GM12878 (cell line): ENCODE results near the gene RARB. TPM values are rescaled to one million over a fixed set of nuclear protein-coding genes. Genes with fewer than 3 reads are reported as not detected.

Source experiments
- ATAC-seq: fragments of 200-7000 bp; cut with Tn5 transposase; 3 replicates; pipeline ENCODE4 v1.9.1; 2020; ENCODE audit warnings: mild to moderate bottlenecking, moderate library complexity
- BruUV-seq: library from RNA; stranded (reverse); fragments of 400-500 nt; replicated peaks from 2 replicates; lab custom pipeline; 2021; lab: Mats Ljungman, UMichigan
- CTCF ChIA-PET: fragments of 300-600 bp; sonication (Branson Sonifier 250); formaldehyde crosslinking; extraction: SDS; loops from one replicate; lab custom pipeline; 2021; ENCODE audit warnings: inconsistent platforms; lab: Yijun Ruan, JAX
- POLR2A ChIA-PET: fragments of 350-600 bp; formaldehyde crosslinking; extraction: SDS; loops from one replicate; lab custom pipeline; 2021; ENCODE audit warnings: inconsistent platforms; lab: Charles Lee
- RAD21 ChIA-PET: fragments of 300-600 bp; sonication (Branson Sonifier 250); formaldehyde crosslinking; loops from one replicate; lab custom pipeline; 2023; ENCODE audit warnings: antibody characterized with exemption; ENCODE audit not compliant: unreplicated experiment; lab: Charles Lee
- SMC1A ChIA-PET: fragments of 300-600 bp; sonication (Branson Sonifier 250); formaldehyde crosslinking; loops from one replicate; lab custom pipeline; 2023; ENCODE audit not compliant: unreplicated experiment, uncharacterized antibody; lab: Charles Lee
- DNase-seq: peaks from one replicate; pipeline ENCODE4 v3.0.0-alpha.2; 2011; ENCODE audit warnings: low read depth, low spot score
- FAIRE-seq: peaks from 3 replicates; lab custom pipeline; 2011; peaks lifted over from hg19 to GRCh38; lab: Jason Lieb, UNC
- H2AFZ ChIP-seq: 2 replicates; pipeline ENCODE4 v1.6.0; 2011; ENCODE audit warnings: low read depth, low read length, control low read depth; ENCODE audit not compliant: control insufficient read depth
- H3K27ac ChIP-seq: 2 replicates; pipeline ENCODE4 v1.5.1; 2011; ENCODE audit warnings: control low read depth; ENCODE audit not compliant: control insufficient read depth, insufficient read depth
- H3K27me3 ChIP-seq, 2 experiments: replicated peaks in 1 of 2; 2 replicates each; pipeline versions ENCODE4 v1.6.0 to v1.6.1; 2011; ENCODE audit warnings: low read length in 1 of 2; ENCODE audit not compliant: control insufficient read depth in 2 of 2, insufficient read depth in 2 of 2
- H3K36me3 ChIP-seq, 2 experiments: 2 replicates each; pipeline ENCODE4 v1.5.1; 2011; ENCODE audit warnings: low read length in 1 of 2; ENCODE audit not compliant: control insufficient read depth in 2 of 2, insufficient read depth in 2 of 2
- H3K4me1 ChIP-seq: 2 replicates; pipeline ENCODE4 v1.6.1; 2011; ENCODE audit warnings: mild to moderate bottlenecking, low read length, moderate library complexity, mixed read lengths; ENCODE audit not compliant: control insufficient read depth, insufficient read depth
- H3K4me2 ChIP-seq: 2 replicates; pipeline ENCODE4 v1.6.0; 2011; ENCODE audit warnings: control low read depth; ENCODE audit not compliant: control insufficient read depth, insufficient read depth
- H3K4me3 ChIP-seq: fragments of 200-600 bp; sonication (generic); 2 replicates; pipeline ENCODE4 v1.5.1; 2016
- H3K79me2 ChIP-seq: 2 replicates; pipeline ENCODE4 v1.6.0; 2011; ENCODE audit warnings: low read length; ENCODE audit not compliant: control insufficient read depth, insufficient read depth
- H3K9ac ChIP-seq: 2 replicates; pipeline ENCODE4 v1.8.0; 2011; ENCODE audit warnings: low read length, control low read depth, mixed read lengths; ENCODE audit not compliant: control insufficient read depth, insufficient read depth
- H3K9me3 ChIP-seq: replicated peaks from 3 replicates; pipeline ENCODE4 v1.5.1; 2011; ENCODE audit warnings: mild to moderate bottlenecking, low read length; ENCODE audit not compliant: control insufficient read depth, insufficient read depth
- H4K20me1 ChIP-seq: 2 replicates; pipeline ENCODE4 v1.6.0; 2011; ENCODE audit not compliant: control insufficient read depth, insufficient read depth
- BACH1 ChIP-seq: fragments of 450-650 bp; IDR thresholded peaks from 2 replicates; pipeline ENCODE4 v1.6.1; 2017; ENCODE audit warnings: mild to moderate bottlenecking, borderline replicate concordance
- CBFB ChIP-seq: IDR thresholded peaks from 2 replicates; pipeline ENCODE4 v1.6.1; 2016; ENCODE audit warnings: antibody characterized with exemption, low read depth
- CREB1 ChIP-seq: IDR thresholded peaks from 2 replicates; pipeline ENCODE4 v1.6.1; 2012; ENCODE audit warnings: low read depth, mild to moderate bottlenecking, inconsistent platforms
- HDAC6 ChIP-seq: fragments of 200-600 bp; sonication (generic); IDR thresholded peaks from one replicate; pipeline ENCODE4 v1.8.0; 2017; ENCODE audit warnings: antibody characterized with exemption; ENCODE audit not compliant: unreplicated experiment
- IKZF2 ChIP-seq, 2 experiments: fragments of 450-650 bp; IDR thresholded peaks; 2 replicates each; pipeline ENCODE4 v1.6.1; 2017; ENCODE audit warnings: mild to moderate bottlenecking in 2 of 2, moderate library complexity in 2 of 2
- MEF2A ChIP-seq: IDR thresholded peaks from 2 replicates; pipeline ENCODE4 v1.6.1; 2011; ENCODE audit warnings: low read depth, mild to moderate bottlenecking, low read length, moderate library complexity; ENCODE audit not compliant: insufficient read depth
- MTA2 ChIP-seq: fragments of 450-650 bp; IDR thresholded peaks from 2 replicates; pipeline ENCODE4 v1.6.1; 2016; ENCODE audit warnings: low read depth, mild to moderate bottlenecking, moderate library complexity
- RCOR1 ChIP-seq: conservative IDR thresholded peaks from 2 replicates; pipeline ENCODE4 v1.6.1; 2012; ENCODE audit warnings: low read depth, low read length, improper control_type of control experiment
- RUNX3 ChIP-seq: IDR thresholded peaks from 2 replicates; pipeline ENCODE4 v1.6.1; 2012; ENCODE audit warnings: low read length, inconsistent platforms
- SMAD1 ChIP-seq: fragments of 450-650 bp; IDR thresholded peaks from 2 replicates; pipeline ENCODE4 v1.6.1; 2018; ENCODE audit warnings: mild to moderate bottlenecking, low read depth; ENCODE audit not compliant: partially characterized antibody
- SUZ12 ChIP-seq: fragments of 200-600 bp; sonication (generic); IDR thresholded peaks from one replicate; pipeline ENCODE4 v1.6.1; 2018; ENCODE audit warnings: antibody characterized with exemption, mild to moderate bottlenecking; ENCODE audit not compliant: unreplicated experiment
- TCF12 ChIP-seq: IDR thresholded peaks from 2 replicates; pipeline ENCODE4 v1.6.1; 2011; ENCODE audit warnings: low read depth, mild to moderate bottlenecking, low read length
- YY1 ChIP-seq: IDR thresholded peaks from 2 replicates; pipeline ENCODE4 v1.6.1; 2011; ENCODE audit warnings: low read depth, mild to moderate bottlenecking, low read length
- WGBS: methylation state at CpG from one replicate; pipeline ENCODE4 v1.1.6; 2016; ENCODE audit warnings: low lambda C conversion rate; ENCODE audit not compliant: insufficient replicate concordance, insufficient coverage; ENCODE audit errors: missing lambda C conversion rate; 5-methylcytosine and 5-hydroxymethylcytosine counted together
- in situ Hi-C: fragments of 300-500 bp; cut with MboI; formaldehyde crosslinking; loops from 9 replicates; pipeline ENCODE4 v1.14.3; 2018; ENCODE audit warnings: mixed read lengths
- intact Hi-C: fragments of 100-400 bp; cut with micrococcal nuclease; formaldehyde crosslinking; loops from one replicate; pipeline ENCODE4 v1.14.2; 2022; ENCODE audit not compliant: unreplicated experiment
- polyA plus RNA-seq, 11 experiments: library from polyadenylated mRNA; depleted of rRNA in 4 of 11; unstranded in 6 of 11; stranded (reverse) in 5 of 11; fragments of >200 nt; fragmentation: Nextera tagmentation in 4 of 11; fragmentation: Illumina TruSeq in 1 of 11; extraction: Ambion mirVana in 4 of 11; extraction: Trizol in 1 of 11; gene quantifications; 1 replicate in 1 of 11; 2 replicates in 10 of 11; pipeline versions ENCODE4 v1.2.1 to v1.2.3, GENCODE V29; 2011 to 2016; ENCODE audit warnings: inconsistent platforms in 2 of 11, missing spikeins in 2 of 11, low read depth in 1 of 11
- total RNA-seq, 4 experiments: library from RNA; depleted of rRNA in 3 of 4; stranded (reverse); fragments of >200 nt in 3 of 4; fragmentation: Illumina TruSeq in 1 of 4; extraction: Trizol in 1 of 4; gene quantifications; 2 replicates each; pipeline versions ENCODE4 v1.2.1 to v1.2.3, GENCODE V29; 2013 to 2021
- TF ChIP-seq, protein P1 (sequence below): fragments of 450-650 bp; IDR thresholded peaks from 2 replicates; pipeline ENCODE4 v1.6.1; 2017; ENCODE audit warnings: mild to moderate bottlenecking
- TF ChIP-seq, protein P2 (sequence below): IDR thresholded peaks from 2 replicates; pipeline ENCODE4 v1.6.1; 2012; ENCODE audit warnings: low read depth, low read length, improper control_type of control experiment
- TF ChIP-seq, protein P3 (sequence below): fragments of 450-650 bp; IDR thresholded peaks from 2 replicates; pipeline ENCODE4 v1.6.1; 2018; ENCODE audit warnings: borderline replicate concordance, mild to moderate bottlenecking; ENCODE audit not compliant: partially characterized antibody

The RARB gene
- total and polyA plus RNA-seq, 10 of the 15 experiments (the other 5 are each of a cell fraction or from before 2014, with no cell fraction given), result 0.05 to 0.06 TPM; not detected in 8

DNA sequence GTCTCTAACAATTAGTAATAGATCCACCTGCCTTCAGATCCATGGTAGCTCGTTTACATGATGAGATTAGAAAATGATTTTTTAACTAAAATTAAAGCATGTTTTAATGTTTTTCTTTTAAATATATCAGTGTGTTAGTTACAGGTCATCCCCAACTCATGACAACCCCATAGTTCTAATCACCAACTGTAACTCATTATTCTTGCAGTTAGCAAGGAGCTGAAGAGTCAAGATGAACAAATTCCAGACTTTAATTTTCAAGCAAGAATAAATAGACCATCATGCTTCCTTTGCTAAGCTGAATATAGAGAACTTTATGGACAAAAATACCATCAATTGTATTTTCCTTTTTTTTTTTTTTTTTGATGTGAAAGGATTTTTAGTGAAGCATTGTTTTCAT, 135.5 kb downstream of the RARB start:
- H3K36me3 ChIP-seq, result no peaks in the 10 kb centered on the region
- no peaks in the 10 kb centered on the region for H3K9me3 ChIP-seq
- no peaks in the 10 kb centered on the region; the same call in 1 of the 2 replicates for H4K20me1 ChIP-seq
- in situ Hi-C loops (no loop called here), intact Hi-C loops (no loop called here)
- no peak overlapping the region for H2AFZ ChIP-seq
- CTCF ChIA-PET, result no interaction called here
- FAIRE-seq (no peak), ATAC-seq (no peak), DNase-seq (no peak)
- H3K4me2 ChIP-seq, result no peak overlapping the region
- H3K27me3 ChIP-seq, result no peaks in the 10 kb centered on the region; a peak in 1 of 4 replicates
- RAD21 ChIA-PET, result no interaction called here
- POLR2A ChIA-PET, result no interaction called here
- 6% methylated on average over 1 of the region's 1 CpG for WGBS
- TF ChIP-seq RUNX3 (no peak), BACH1 (no peak), MTA2 (no peak), SUZ12 (no peak), YY1 (no peak), SMAD1 (no peak), HDAC6 (no peak), MEF2A (no peak), RCOR1 (no peak), IKZF2 (IDR thresholded peaks at IDR 0.05) (no peak), CBFB (no peak), TCF12 (no peak), CREB1 (no peak)
- TF ChIP-seq, protein P1, sequence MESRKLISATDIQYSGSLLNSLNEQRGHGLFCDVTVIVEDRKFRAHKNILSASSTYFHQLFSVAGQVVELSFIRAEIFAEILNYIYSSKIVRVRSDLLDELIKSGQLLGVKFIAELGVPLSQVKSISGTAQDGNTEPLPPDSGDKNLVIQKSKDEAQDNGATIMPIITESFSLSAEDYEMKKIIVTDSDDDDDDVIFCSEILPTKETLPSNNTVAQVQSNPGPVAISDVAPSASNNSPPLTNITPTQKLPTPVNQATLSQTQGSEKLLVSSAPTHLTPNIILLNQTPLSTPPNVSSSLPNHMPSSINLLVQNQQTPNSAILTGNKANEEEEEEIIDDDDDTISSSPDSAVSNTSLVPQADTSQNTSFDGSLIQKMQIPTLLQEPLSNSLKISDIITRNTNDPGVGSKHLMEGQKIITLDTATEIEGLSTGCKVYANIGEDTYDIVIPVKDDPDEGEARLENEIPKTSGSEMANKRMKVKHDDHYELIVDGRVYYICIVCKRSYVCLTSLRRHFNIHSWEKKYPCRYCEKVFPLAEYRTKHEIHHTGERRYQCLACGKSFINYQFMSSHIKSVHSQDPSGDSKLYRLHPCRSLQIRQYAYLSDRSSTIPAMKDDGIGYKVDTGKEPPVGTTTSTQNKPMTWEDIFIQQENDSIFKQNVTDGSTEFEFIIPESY, result no peak
- TF ChIP-seq, protein P2, sequence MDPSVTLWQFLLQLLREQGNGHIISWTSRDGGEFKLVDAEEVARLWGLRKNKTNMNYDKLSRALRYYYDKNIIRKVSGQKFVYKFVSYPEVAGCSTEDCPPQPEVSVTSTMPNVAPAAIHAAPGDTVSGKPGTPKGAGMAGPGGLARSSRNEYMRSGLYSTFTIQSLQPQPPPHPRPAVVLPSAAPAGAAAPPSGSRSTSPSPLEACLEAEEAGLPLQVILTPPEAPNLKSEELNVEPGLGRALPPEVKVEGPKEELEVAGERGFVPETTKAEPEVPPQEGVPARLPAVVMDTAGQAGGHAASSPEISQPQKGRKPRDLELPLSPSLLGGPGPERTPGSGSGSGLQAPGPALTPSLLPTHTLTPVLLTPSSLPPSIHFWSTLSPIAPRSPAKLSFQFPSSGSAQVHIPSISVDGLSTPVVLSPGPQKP, result no peak
- TF ChIP-seq, protein P3, sequence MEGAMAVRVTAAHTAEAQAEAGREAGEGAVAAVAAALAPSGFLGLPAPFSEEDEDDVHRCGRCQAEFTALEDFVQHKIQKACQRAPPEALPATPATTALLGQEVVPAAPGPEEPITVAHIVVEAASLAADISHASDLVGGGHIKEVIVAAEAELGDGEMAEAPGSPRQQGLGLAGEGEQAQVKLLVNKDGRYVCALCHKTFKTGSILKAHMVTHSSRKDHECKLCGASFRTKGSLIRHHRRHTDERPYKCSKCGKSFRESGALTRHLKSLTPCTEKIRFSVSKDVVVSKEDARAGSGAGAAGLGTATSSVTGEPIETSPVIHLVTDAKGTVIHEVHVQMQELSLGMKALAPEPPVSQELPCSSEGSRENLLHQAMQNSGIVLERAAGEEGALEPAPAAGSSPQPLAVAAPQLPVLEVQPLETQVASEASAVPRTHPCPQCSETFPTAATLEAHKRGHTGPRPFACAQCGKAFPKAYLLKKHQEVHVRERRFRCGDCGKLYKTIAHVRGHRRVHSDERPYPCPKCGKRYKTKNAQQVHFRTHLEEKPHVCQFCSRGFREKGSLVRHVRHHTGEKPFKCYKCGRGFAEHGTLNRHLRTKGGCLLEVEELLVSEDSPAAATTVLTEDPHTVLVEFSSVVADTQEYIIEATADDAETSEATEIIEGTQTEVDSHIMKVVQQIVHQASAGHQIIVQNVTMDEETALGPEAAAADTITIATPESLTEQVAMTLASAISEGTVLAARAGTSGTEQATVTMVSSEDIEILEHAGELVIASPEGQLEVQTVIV, result no peak
- no peak overlapping the region for H3K27ac ChIP-seq
- H3K79me2 ChIP-seq, result no peaks in the 10 kb centered on the region
- no peak overlapping the region for H3K9ac ChIP-seq
- BruUV-seq, result no TSS peak
- H3K4me1 ChIP-seq, result no peaks in the 10 kb centered on the region
- SMC1A ChIA-PET, result interaction anchor here (1.0 kb wide), 1 partner anchor 8 kb away, joined by 3 read pairs; no protein-coding TSS in a partner anchor
- H3K4me3 ChIP-seq, result no peak overlapping the region
